AG04450 (cell line): Measurements from ENCODE around the gene SLC1A3. TPM values are rescaled to one million over a fixed set of nuclear protein-coding genes. Genes with fewer than 3 reads are reported as not detected.

Experiments used
- CTCF ChIA-PET: fragments of 300-600, 350-600 bp; formaldehyde crosslinking; extraction: SDS; loops from one replicate; lab custom pipeline; 2022; ENCODE audit warnings: antibody characterized with exemption, inconsistent platforms; lab: Charles Lee
- POLR2A ChIA-PET: fragments of 350-600 bp; formaldehyde crosslinking; extraction: SDS; loops from one replicate; lab custom pipeline; 2021; ENCODE audit warnings: antibody characterized with exemption, inconsistent platforms; lab: Yijun Ruan, JAX
- DNase-seq: peaks from one replicate; pipeline ENCODE4 v3.0.0-alpha.2; 2011; ENCODE audit warnings: low read depth, low spot score
- H3K27ac ChIP-seq: one replicate; pipeline ENCODE4 v1.5.1; 2012; ENCODE audit warnings: low read depth, low read length, control low read depth
- H3K27me3 ChIP-seq: one replicate; pipeline ENCODE4 v1.6.0; 2012; ENCODE audit warnings: low read length; ENCODE audit not compliant: control insufficient read depth, insufficient read depth
- H3K4me3 ChIP-seq: 2 replicates; pipeline ENCODE4 v1.5.1; 2011; ENCODE audit warnings: mild to moderate bottlenecking, low read depth, low read length, control low read depth
- H3K9me3 ChIP-seq: 2 replicates; pipeline ENCODE4 v1.5.1; 2012; ENCODE audit warnings: low read length; ENCODE audit not compliant: control insufficient read depth, insufficient read depth
- polyA minus RNA-seq: library from RNA; depleted of rRNA, polyadenylated mRNA; stranded (reverse); fragments of >200 nt; gene quantifications from 2 replicates; pipeline ENCODE4 v1.2.3, GENCODE V29; 2011; rRNA and poly(A)+ RNA removed
- polyA plus RNA-seq: library from polyadenylated mRNA; depleted of rRNA; stranded (reverse); fragments of >200 nt; gene quantifications from 2 replicates; pipeline ENCODE4 v1.2.3, GENCODE V29; 2011; rRNA removed
- TF ChIP-seq, protein P1 (sequence below): IDR thresholded peaks from 2 replicates; pipeline ENCODE4 v1.5.1; 2011; ENCODE audit warnings: low read depth, low read length, control low read depth, inconsistent platforms

The SLC1A3 gene
- polyA plus RNA-seq (1.6 and 2.2 TPM in 2 replicates), polyA minus RNA-seq (4.6 and 4.8 TPM in 2 replicates)

DNA sequence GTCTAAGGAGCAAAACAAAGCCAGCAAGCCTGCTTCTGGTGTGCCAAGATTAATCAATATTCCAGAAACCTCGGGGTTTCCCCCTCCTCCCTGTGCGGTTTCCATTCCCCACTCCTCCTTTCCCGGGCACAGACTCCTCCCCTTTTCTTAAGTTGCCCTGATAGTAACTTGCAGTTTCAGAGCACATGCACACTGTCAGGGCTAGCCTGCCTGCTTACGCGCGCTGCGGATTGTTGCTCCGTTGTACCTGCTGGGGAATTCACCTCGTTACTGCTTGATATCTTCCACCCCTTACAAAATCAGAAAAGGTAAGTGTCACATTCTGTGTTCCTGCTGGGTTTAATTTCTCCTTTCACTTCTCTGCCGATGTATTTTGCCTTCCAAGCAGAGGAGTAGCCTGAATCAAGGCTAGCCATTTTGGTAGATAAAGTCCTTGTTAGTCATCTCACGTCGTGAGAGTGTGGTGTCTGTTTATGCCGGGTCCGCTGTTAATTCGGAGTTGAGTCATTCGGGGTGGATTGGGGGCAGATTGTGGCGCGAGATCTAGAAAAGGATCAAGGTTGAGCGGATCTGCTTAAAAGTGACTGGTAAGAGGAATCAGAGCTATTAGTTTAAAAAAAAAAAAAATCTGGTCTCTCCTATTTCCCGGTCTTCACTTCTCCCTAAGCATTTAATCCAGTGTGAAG lies at the start of gene SLC1A3:
Gene SLC1A3, plus strand, starts transcription at position 179 of the 686 bp plus-strand sequence. CDS start 1,818 bp downstream, outside the sequence.
- POLR2A ChIA-PET = interaction anchor here (0.5 kb wide), 1 partner anchor 9 kb away, joined by 3 read pairs; no protein-coding TSS in a partner anchor
- CTCF ChIA-PET = interaction anchor here (0.7 to 1.4 kb wide), 3 partner anchors 17 to 89 kb away, joined by 3 read pairs; no protein-coding TSS in a partner anchor
- no peaks in the 10 kb centered on the region for H3K27me3 ChIP-seq
- no peak for DNase-seq
- H3K27ac ChIP-seq = no peak within 1 kb of the TSS
- H3K9me3 ChIP-seq = no peaks in the 10 kb centered on the region
- TF ChIP-seq, protein P1, sequence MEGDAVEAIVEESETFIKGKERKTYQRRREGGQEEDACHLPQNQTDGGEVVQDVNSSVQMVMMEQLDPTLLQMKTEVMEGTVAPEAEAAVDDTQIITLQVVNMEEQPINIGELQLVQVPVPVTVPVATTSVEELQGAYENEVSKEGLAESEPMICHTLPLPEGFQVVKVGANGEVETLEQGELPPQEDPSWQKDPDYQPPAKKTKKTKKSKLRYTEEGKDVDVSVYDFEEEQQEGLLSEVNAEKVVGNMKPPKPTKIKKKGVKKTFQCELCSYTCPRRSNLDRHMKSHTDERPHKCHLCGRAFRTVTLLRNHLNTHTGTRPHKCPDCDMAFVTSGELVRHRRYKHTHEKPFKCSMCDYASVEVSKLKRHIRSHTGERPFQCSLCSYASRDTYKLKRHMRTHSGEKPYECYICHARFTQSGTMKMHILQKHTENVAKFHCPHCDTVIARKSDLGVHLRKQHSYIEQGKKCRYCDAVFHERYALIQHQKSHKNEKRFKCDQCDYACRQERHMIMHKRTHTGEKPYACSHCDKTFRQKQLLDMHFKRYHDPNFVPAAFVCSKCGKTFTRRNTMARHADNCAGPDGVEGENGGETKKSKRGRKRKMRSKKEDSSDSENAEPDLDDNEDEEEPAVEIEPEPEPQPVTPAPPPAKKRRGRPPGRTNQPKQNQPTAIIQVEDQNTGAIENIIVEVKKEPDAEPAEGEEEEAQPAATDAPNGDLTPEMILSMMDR = no peak
- peak within 1 kb of the TSS; percentile 75 for H3K4me3 ChIP-seq

DNA sequence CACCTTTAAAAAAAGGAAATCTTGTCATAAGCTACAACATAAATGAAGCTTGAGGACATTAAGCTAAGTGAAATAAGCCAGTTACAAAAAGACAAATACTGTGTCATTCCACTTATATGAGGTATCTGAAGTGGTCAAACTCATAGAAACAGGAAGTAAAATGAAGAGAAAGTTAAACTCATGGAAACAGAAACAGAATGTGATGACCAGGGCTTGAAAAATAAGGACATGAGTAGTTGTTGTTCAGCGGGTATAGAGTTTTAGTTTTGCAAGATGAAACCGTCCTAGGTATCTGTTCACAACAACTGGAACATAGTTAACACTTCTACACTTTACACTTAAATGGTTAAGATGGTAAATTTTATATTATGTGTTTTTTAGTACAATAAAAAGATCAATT lies 47.8 kb upstream of the SLC1A3 start:
- no peak overlapping the region for H3K4me3 ChIP-seq
- POLR2A ChIA-PET = no interaction called here
- no peaks in the 10 kb centered on the region for H3K9me3 ChIP-seq
- H3K27ac ChIP-seq = no peak overlapping the region
- TF ChIP-seq, protein P1 = no peak
- DNase-seq = no peak
- CTCF ChIA-PET = no interaction called here
- H3K27me3 ChIP-seq = no peaks in the 10 kb centered on the region

DNA sequence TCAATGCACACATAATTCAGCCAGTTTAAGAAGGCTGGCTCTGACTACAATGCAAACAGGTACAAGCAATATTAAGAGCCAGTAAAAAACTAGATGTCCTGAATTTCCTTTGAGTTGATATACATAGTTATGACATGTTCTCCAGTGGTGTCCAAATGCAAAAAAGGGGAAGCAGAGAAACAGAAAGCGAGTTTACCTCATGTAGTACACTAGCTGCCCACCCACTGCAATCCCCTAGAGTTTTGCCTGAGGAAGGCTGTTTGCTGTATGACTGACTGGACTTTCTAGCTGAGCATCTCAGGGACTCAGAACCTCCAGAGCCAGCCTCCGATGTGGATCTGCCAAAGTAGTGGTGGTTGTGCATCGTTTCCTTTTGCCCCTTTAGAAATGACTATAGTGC lies 44.8 kb upstream of the SLC1A3 start:
- no peaks in the 10 kb centered on the region for H3K9me3 ChIP-seq
- H3K4me3 ChIP-seq = no peak overlapping the region
- no peak overlapping the region for H3K27ac ChIP-seq
- no peak for DNase-seq
- CTCF ChIA-PET = interaction anchor here (0.6 kb wide), 1 partner anchor 1368 kb away, joined by 5 read pairs; no protein-coding TSS in a partner anchor
- TF ChIP-seq, protein P1 = no peak
- no peaks in the 10 kb centered on the region for H3K27me3 ChIP-seq
- POLR2A ChIA-PET = no interaction called here

DNA sequence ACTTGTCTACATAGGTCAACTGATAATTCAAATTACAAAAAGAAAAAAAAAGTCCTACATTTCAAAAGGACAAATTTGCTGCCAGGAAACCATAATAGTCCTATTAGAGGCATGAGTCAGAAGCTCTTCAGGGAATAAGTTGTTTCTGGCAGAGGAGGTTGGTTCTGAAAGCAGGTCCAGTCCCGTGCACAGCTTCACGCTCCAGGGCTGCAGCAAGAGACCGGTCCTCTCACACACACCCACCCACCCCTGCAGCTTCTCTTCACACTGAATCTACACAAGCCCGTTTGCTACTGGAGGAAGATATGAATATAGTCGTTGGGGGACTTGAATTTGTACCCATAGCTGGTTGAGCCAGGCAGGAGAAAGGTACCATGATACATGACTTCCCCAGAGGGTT lies 36.9 kb upstream of the SLC1A3 start:
- ChIA-PET CTCF (interaction anchor here (0.7 to 1.0 kb wide), 2 partner anchors 62 to 154 kb away, joined by 3 read pairs; no protein-coding TSS in a partner anchor), POLR2A (no interaction called here)
- TF ChIP-seq, protein P1 = no peak
- Histone ChIP-seq H3K9me3 (no peaks in the 10 kb centered on the region), H3K27ac (no peak overlapping the region), H3K27me3 (no peaks in the 10 kb centered on the region), H3K4me3 (no peak overlapping the region)
- no peak for DNase-seq
